Endothelial cell of umbilical vein (primary cell): ENCODE results near the gene TRIM45.

ENCODE experiments used
- CTCF ChIP-seq, 2 donors: IDR thresholded peaks; 1 replicate in 1 of 2; 2 replicates in 1 of 2; pipeline ENCODE4 v1.5.1; 2011; ENCODE audit warnings: low read length in 2 of 2, mild to moderate bottlenecking in 2 of 2, moderate library complexity in 2 of 2, control low read depth in 1 of 2, inconsistent platforms in 1 of 2, low read depth in 1 of 2; ENCODE audit not compliant: insufficient read depth in 1 of 2; ENCODE audit errors: extremely low read depth in 1 of 2
- MAX ChIP-seq: IDR thresholded peaks from 2 replicates; pipeline ENCODE4 v1.6.1; 2011; ENCODE audit not compliant: insufficient read depth, insufficient read length

- TF ChIP-seq MAX (no peak), CTCF (IDR thresholded peaks at IDR 0.05; ENCODE audit: extremely low read depth in 1 of 2, insufficient read depth in 1 of 2, low read depth in 1 of 2, low read length in 2 of 2) (no peak)
Measured at GRCh38 chr1:117116784-117117130, 4.8 kb downstream of the TRIM45 start.
